SU-DHL-6 (cell line): Measurements from ENCODE around the gene PDE1C.

Experiments
- H2AFZ ChIP-seq: fragments of 200-600 bp; sonication (generic); 2 replicates; pipeline ENCODE4 v1.6.1; 2014; ENCODE audit warnings: low read depth, mild to moderate bottlenecking, moderate library complexity, mixed read lengths, antibody characterized with exemption, low read length; ENCODE audit not compliant: severe bottlenecking
- H3F3A ChIP-seq: fragments of 200-600 bp; shearing (Covaris generic); 2 replicates; pipeline ENCODE4 v1.6.0; 2016; ENCODE audit warnings: antibody characterized with exemption, mild to moderate bottlenecking; ENCODE audit not compliant: insufficient read depth
- H3K27ac ChIP-seq: fragments of 200-600 bp; sonication (generic); 2 replicates; pipeline ENCODE4 v1.5.1; 2016; ENCODE audit warnings: low read depth, mild to moderate bottlenecking, low read length, moderate library complexity, mixed read lengths
- H3K27me3 ChIP-seq: fragments of 200-600 bp; sonication (generic), shearing (Covaris generic); 2 replicates; pipeline ENCODE4 v1.6.0; 2014; ENCODE audit warnings: mild to moderate bottlenecking, low read length
- H3K36me3 ChIP-seq: fragments of 200-600 bp; sonication (generic); 2 replicates; pipeline ENCODE4 v1.6.1; 2014; ENCODE audit warnings: mild to moderate bottlenecking, low read length, mixed read lengths
- H3K4me2 ChIP-seq: fragments of 300-600, 200-600 bp; shearing (Covaris generic), sonication (generic); 2 replicates; pipeline ENCODE4 v1.6.0; 2014; ENCODE audit warnings: low read length, low read depth, mild to moderate bottlenecking; ENCODE audit not compliant: poor library complexity, severe bottlenecking
- H3K4me3 ChIP-seq: fragments of 200-600 bp; sonication (generic); 2 replicates; pipeline ENCODE4 v1.5.1; 2014; ENCODE audit warnings: antibody characterized with exemption, low read length, mild to moderate bottlenecking, mixed read lengths; ENCODE audit not compliant: insufficient read depth, poor library complexity, severe bottlenecking
- H3K79me2 ChIP-seq: fragments of 200-600 bp; sonication (generic); 2 replicates; pipeline ENCODE4 v1.6.1; 2014; ENCODE audit warnings: mild to moderate bottlenecking, low read length, moderate library complexity; ENCODE audit not compliant: insufficient read depth
- H3K9ac ChIP-seq: fragments of 200-600 bp; sonication (generic); 2 replicates; pipeline ENCODE4 v1.7.0; 2014; ENCODE audit warnings: mild to moderate bottlenecking, low read length
- H3K9me2 ChIP-seq: fragments of 200-600 bp; sonication (generic); replicated peaks from 2 replicates; pipeline ENCODE4 v1.6.1; 2014; ENCODE audit warnings: low read length; ENCODE audit not compliant: insufficient read depth
- H3K9me3 ChIP-seq: fragments of 200-600 bp; sonication (generic); 2 replicates; pipeline ENCODE4 v1.6.1; 2014; ENCODE audit warnings: low read length, mixed read lengths; ENCODE audit not compliant: insufficient read depth
- H4K20me1 ChIP-seq: fragments of 200-600 bp; sonication (generic); 2 replicates; pipeline ENCODE4 v1.6.1; 2014; ENCODE audit warnings: low read depth, mild to moderate bottlenecking, antibody characterized with exemption, low read length, moderate library complexity, mixed read lengths
- CTCF ChIP-seq: fragments of 200-600 bp; sonication (generic); IDR thresholded peaks from one replicate; pipeline ENCODE4 v1.5.1; 2017; ENCODE audit warnings: antibody characterized with exemption, mild to moderate bottlenecking, low read length, moderate library complexity; ENCODE audit not compliant: insufficient read depth, poor library complexity, severe bottlenecking
- EZH2phosphoT487 ChIP-seq: fragments of 200-600 bp; sonication (generic), shearing (Covaris generic); conservative IDR thresholded peaks from 2 replicates; pipeline ENCODE4 v1.6.1; 2018; ENCODE audit warnings: mild to moderate bottlenecking, antibody characterized with exemption, low read length, moderate library complexity, mixed read lengths

Gene PDE1C

GRCh38 chr7:32066441-32066840 is 3.8 kb downstream of the PDE1C start:
- no peaks in the 10 kb centered on the region for H4K20me1 ChIP-seq
- no peak overlapping the region for H3K4me3 ChIP-seq
- H3K4me2 ChIP-seq: no peak overlapping the region
- no peak overlapping the region for H3K9ac ChIP-seq
- no peaks in the 10 kb centered on the region for H3K36me3 ChIP-seq
- no peaks in the 10 kb centered on the region for H3K79me2 ChIP-seq
- no peaks in the 10 kb centered on the region for H3F3A ChIP-seq
- TF ChIP-seq EZH2phosphoT487: no peak
- no peaks in the 10 kb centered on the region for H3K9me3 ChIP-seq
- H3K27ac ChIP-seq: no peak overlapping the region
- no peaks in the 10 kb centered on the region for H3K9me2 ChIP-seq
- no peaks in the 10 kb centered on the region for H3K27me3 ChIP-seq
- H2AFZ ChIP-seq: no peak overlapping the region

GRCh38 chr7:32063614-32064013 is 6.6 kb downstream of the PDE1C start:
- no peaks in the 10 kb centered on the region for H3K79me2 ChIP-seq
- no peaks in the 10 kb centered on the region for H3K27me3 ChIP-seq
- H3K9me2 ChIP-seq: no peaks in the 10 kb centered on the region
- H3F3A ChIP-seq: no peaks in the 10 kb centered on the region
- no peak overlapping the region for H3K4me3 ChIP-seq
- TF ChIP-seq CTCF: no peak
- no peak for TF ChIP-seq EZH2phosphoT487
- no peak overlapping the region for H3K9ac ChIP-seq
- no peak overlapping the region for H3K4me2 ChIP-seq
- H4K20me1 ChIP-seq: no peaks in the 10 kb centered on the region
- no peaks in the 10 kb centered on the region for H3K36me3 ChIP-seq
- H3K27ac ChIP-seq: no peak overlapping the region
- H2AFZ ChIP-seq: no peak overlapping the region
- no peaks in the 10 kb centered on the region for H3K9me3 ChIP-seq

GRCh38 chr7:32062150-32062549 is 8.1 kb downstream of the PDE1C start:
- Histone ChIP-seq H3K36me3 (no peaks in the 10 kb centered on the region), H3K4me2 (no peak overlapping the region), H3K9ac (no peak overlapping the region), H4K20me1 (no peaks in the 10 kb centered on the region), H3K79me2 (no peaks in the 10 kb centered on the region), H3K27ac (no peak overlapping the region), H3K9me2 (no peaks in the 10 kb centered on the region), H2AFZ (no peak overlapping the region), H3F3A (no peaks in the 10 kb centered on the region), H3K4me3 (no peak overlapping the region), H3K27me3 (no peaks in the 10 kb centered on the region), H3K9me3 (no peaks in the 10 kb centered on the region)
- TF ChIP-seq EZH2phosphoT487 (no peak), CTCF (peak; percentile 54)

- Histone ChIP-seq H3K27ac (no peak overlapping the region), H3K79me2 (no peaks in the 10 kb centered on the region), H4K20me1 (no peaks in the 10 kb centered on the region), H3K27me3 (no peaks in the 10 kb centered on the region), H3K9me2 (no peaks in the 10 kb centered on the region), H3K4me3 (no peak overlapping the region), H3F3A (no peaks in the 10 kb centered on the region), H3K36me3 (no peaks in the 10 kb centered on the region), H3K9me3 (no peaks in the 10 kb centered on the region), H3K9ac (no peak overlapping the region), H3K4me2 (no peak overlapping the region), H2AFZ (no peak overlapping the region)
- TF ChIP-seq CTCF (no peak), EZH2phosphoT487 (no peak)
Measured at GRCh38 chr7:32061346-32061745, 8.9 kb downstream of the PDE1C start.
